HG03039 (cell line): Measurements from ENCODE around the gene CERS6.

Source experiments
- ATAC-seq: cut with Tn5 transposase; IDR thresholded peaks from one replicate; pipeline ENCODE4 v1.9.1; 2021; ENCODE audit warnings: mild to moderate bottlenecking, moderate library complexity; ENCODE audit not compliant: unreplicated experiment

Gene CERS6

GRCh38 chr2:168565112-168565511 is 109.0 kb downstream of the CERS6 start:
- ATAC-seq, result no peak

GRCh38 chr2:168565512-168565911 is 109.4 kb downstream of the CERS6 start:
- no peak for ATAC-seq

GRCh38 chr2:168566974-168567665 is 111.0 kb downstream of the CERS6 start:
- ATAC-seq, result no peak

GRCh38 chr2:168567836-168568235 is 111.8 kb downstream of the CERS6 start:
- ATAC-seq, result no peak

GRCh38 chr2:168568476-168569267 is 112.6 kb downstream of the CERS6 start:
- ATAC-seq, result no peak

GRCh38 chr2:168571061-168571460 is 115.0 kb downstream of the CERS6 start:
- ATAC-seq, result no peak

GRCh38 chr2:168573128-168573903 is 117.2 kb downstream of the CERS6 start:
- ATAC-seq, result no peak

GRCh38 chr2:168574856-168575630 is 119.0 kb downstream of the CERS6 start:
- no peak for ATAC-seq

- no peak for ATAC-seq
Measured at GRCh38 chr2:168577885-168578284, 121.8 kb downstream of the CERS6 start.

- peak; percentile 54 for ATAC-seq
Measured at GRCh38 chr2:168583064-168583709, 127.1 kb downstream of the CERS6 start.

GRCh38 chr2:168583710-168584521 is 127.8 kb downstream of the CERS6 start:
- ATAC-seq, result no peak

GRCh38 chr2:168584911-168585310 is 128.8 kb downstream of the CERS6 start:
- ATAC-seq, result no peak

- no peak for ATAC-seq
Measured at GRCh38 chr2:168585700-168586099, 129.6 kb downstream of the CERS6 start.

- ATAC-seq, result no peak
Measured at GRCh38 chr2:168587307-168587706, 131.2 kb downstream of the CERS6 start.

- ATAC-seq, result no peak
Measured at GRCh38 chr2:168589236-168590211, 133.5 kb downstream of the CERS6 start.

- no peak for ATAC-seq
Measured at GRCh38 chr2:168592181-168592831, 136.2 kb downstream of the CERS6 start.

GRCh38 chr2:168593713-168594112 is 137.6 kb downstream of the CERS6 start:
- ATAC-seq, result peak; percentile 47

GRCh38 chr2:168594778-168595177 is 138.7 kb downstream of the CERS6 start:
- ATAC-seq, result peak; percentile 78
